Neural cell (in vitro differentiated cells): ENCODE measurements around the gene POLR2H.

Experiments
- EP300 ChIP-seq: fragments of 450-650 bp; conservative IDR thresholded peaks from 2 replicates; pipeline ENCODE4 v1.6.1; 2014; ENCODE audit warnings: antibody characterized with exemption, mild to moderate bottlenecking, moderate library complexity; ENCODE audit not compliant: poor library complexity, severe bottlenecking
- EZH2 ChIP-seq: fragments of 200-600, 300-800 bp; shearing (Covaris generic), sonication (generic); IDR thresholded peaks from 2 replicates; pipeline ENCODE4 v1.6.1; 2014; ENCODE audit warnings: antibody characterized with exemption, low read length, borderline replicate concordance, mild to moderate bottlenecking; ENCODE audit not compliant: insufficient read depth, poor library complexity, severe bottlenecking
- MXI1 ChIP-seq: fragments of 450-650 bp; conservative IDR thresholded peaks from 2 replicates; pipeline ENCODE4 v1.6.1; 2014; ENCODE audit warnings: antibody characterized with exemption, mild to moderate bottlenecking; ENCODE audit not compliant: poor library complexity, severe bottlenecking
- POLR2AphosphoS5 ChIP-seq: IDR thresholded peaks from 2 replicates; pipeline ENCODE4 v1.6.1; 2012
- RAD21 ChIP-seq: fragments of 450-650 bp; conservative IDR thresholded peaks from 2 replicates; pipeline ENCODE4 v1.6.1; 2014; ENCODE audit warnings: antibody characterized with exemption, mild to moderate bottlenecking, moderate library complexity
- SMC3 ChIP-seq: fragments of 450-650 bp; conservative IDR thresholded peaks from 2 replicates; pipeline ENCODE4 v1.6.1; 2014; ENCODE audit warnings: antibody characterized with exemption, mild to moderate bottlenecking, moderate library complexity; ENCODE audit not compliant: poor library complexity
- TF ChIP-seq, protein P1 (sequence below): fragments of 450-650 bp; IDR thresholded peaks from 2 replicates; pipeline ENCODE4 v1.5.1; 2014; ENCODE audit warnings: antibody characterized with exemption, mild to moderate bottlenecking, moderate library complexity; ENCODE audit not compliant: poor library complexity, severe bottlenecking
- TF ChIP-seq, protein P2 (sequence below): IDR thresholded peaks from 2 replicates; pipeline ENCODE4 v1.6.1; 2012; ENCODE audit warnings: borderline replicate concordance

DNA sequence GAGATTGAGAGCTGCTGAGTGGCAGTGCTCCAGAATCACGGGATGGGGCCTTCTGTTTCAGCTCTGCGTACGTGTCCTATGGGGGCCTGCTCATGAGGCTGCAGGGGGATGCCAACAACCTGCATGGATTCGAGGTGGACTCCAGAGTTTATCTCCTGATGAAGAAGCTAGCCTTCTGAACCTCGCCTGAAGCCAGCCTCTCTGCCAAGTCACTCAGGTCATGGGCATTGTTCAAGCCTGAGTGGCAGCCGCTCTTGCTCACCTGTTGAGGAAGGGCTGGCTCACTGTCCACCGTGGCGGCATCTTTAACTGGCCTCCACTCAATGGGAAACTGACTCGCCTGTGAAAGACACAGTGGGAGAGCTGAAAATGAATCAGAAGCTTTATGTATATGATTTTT lies 6.6 kb downstream of the POLR2H start:
- TF ChIP-seq, protein P1, sequence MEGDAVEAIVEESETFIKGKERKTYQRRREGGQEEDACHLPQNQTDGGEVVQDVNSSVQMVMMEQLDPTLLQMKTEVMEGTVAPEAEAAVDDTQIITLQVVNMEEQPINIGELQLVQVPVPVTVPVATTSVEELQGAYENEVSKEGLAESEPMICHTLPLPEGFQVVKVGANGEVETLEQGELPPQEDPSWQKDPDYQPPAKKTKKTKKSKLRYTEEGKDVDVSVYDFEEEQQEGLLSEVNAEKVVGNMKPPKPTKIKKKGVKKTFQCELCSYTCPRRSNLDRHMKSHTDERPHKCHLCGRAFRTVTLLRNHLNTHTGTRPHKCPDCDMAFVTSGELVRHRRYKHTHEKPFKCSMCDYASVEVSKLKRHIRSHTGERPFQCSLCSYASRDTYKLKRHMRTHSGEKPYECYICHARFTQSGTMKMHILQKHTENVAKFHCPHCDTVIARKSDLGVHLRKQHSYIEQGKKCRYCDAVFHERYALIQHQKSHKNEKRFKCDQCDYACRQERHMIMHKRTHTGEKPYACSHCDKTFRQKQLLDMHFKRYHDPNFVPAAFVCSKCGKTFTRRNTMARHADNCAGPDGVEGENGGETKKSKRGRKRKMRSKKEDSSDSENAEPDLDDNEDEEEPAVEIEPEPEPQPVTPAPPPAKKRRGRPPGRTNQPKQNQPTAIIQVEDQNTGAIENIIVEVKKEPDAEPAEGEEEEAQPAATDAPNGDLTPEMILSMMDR, result no peak
- TF ChIP-seq MXI1 (no peak), EZH2 (no peak), EP300 (no peak), RAD21 (no peak), POLR2AphosphoS5 (no peak), SMC3 (no peak)
- TF ChIP-seq, protein P2, sequence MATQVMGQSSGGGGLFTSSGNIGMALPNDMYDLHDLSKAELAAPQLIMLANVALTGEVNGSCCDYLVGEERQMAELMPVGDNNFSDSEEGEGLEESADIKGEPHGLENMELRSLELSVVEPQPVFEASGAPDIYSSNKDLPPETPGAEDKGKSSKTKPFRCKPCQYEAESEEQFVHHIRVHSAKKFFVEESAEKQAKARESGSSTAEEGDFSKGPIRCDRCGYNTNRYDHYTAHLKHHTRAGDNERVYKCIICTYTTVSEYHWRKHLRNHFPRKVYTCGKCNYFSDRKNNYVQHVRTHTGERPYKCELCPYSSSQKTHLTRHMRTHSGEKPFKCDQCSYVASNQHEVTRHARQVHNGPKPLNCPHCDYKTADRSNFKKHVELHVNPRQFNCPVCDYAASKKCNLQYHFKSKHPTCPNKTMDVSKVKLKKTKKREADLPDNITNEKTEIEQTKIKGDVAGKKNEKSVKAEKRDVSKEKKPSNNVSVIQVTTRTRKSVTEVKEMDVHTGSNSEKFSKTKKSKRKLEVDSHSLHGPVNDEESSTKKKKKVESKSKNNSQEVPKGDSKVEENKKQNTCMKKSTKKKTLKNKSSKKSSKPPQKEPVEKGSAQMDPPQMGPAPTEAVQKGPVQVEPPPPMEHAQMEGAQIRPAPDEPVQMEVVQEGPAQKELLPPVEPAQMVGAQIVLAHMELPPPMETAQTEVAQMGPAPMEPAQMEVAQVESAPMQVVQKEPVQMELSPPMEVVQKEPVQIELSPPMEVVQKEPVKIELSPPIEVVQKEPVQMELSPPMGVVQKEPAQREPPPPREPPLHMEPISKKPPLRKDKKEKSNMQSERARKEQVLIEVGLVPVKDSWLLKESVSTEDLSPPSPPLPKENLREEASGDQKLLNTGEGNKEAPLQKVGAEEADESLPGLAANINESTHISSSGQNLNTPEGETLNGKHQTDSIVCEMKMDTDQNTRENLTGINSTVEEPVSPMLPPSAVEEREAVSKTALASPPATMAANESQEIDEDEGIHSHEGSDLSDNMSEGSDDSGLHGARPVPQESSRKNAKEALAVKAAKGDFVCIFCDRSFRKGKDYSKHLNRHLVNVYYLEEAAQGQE, result no peak
